WTC11 (cell line): ENCODE data around the gene SRP9. TPM values are rescaled to one million over a fixed set of nuclear protein-coding genes. Genes with fewer than 3 reads are reported as not detected.

Experiments
- ATAC-seq: fragments of 200-7000 bp; cut with Tn5 transposase; 2 replicates; pipeline ENCODE4 v1.10.0; 2021; ENCODE audit warnings: mild to moderate bottlenecking, moderate library complexity
- CTCF ChIA-PET: fragments of 300-600 bp; sonication (Branson Sonifier 250); formaldehyde crosslinking; loops from one replicate; lab custom pipeline; 2021; ENCODE audit warnings: antibody characterized with exemption; lab: Charles Lee
- POLR2A ChIA-PET: fragments of 350-600 bp; sonication (Branson Sonifier 250); formaldehyde crosslinking; loops from one replicate; lab custom pipeline; 2021; ENCODE audit warnings: antibody characterized with exemption; lab: Charles Lee
- DNase-seq: peaks from one replicate; pipeline ENCODE4 v3.0.0; 2021; ENCODE audit warnings: low spot score
- H3K27ac Mint-ChIP-seq: 2 replicates; pipeline ENCODE4 v1.8.0; 2021; ENCODE audit warnings: mixed read lengths
- H3K27me3 Mint-ChIP-seq: 2 replicates; pipeline ENCODE4 v1.8.0; 2021; ENCODE audit warnings: low read depth, mild to moderate bottlenecking, moderate library complexity, mixed read lengths
- H3K36me3 Mint-ChIP-seq: 2 replicates; pipeline ENCODE4 v1.8.0; 2021; ENCODE audit warnings: mixed read lengths
- H3K4me1 Mint-ChIP-seq: 2 replicates; pipeline ENCODE4 v1.8.0; 2022; ENCODE audit warnings: mixed read lengths
- H3K4me3 Mint-ChIP-seq: 2 replicates; pipeline ENCODE4 v1.8.0; 2021; ENCODE audit warnings: mild to moderate bottlenecking, moderate library complexity, mixed read lengths
- H3K9me3 Mint-ChIP-seq: 2 replicates; pipeline ENCODE4 v1.8.0; 2021; ENCODE audit warnings: mixed read lengths
- ATF2 ChIP-seq: sonication (generic); formaldehyde crosslinking; IDR thresholded peaks from 2 replicates; pipeline ENCODE4 v1.8.1; 2022; ENCODE audit warnings: low read depth, missing genetic modification reagents, borderline replicate concordance
- CBFB ChIP-seq: sonication (generic); formaldehyde crosslinking; IDR thresholded peaks from 2 replicates; pipeline ENCODE4 v1.8.1; 2022; ENCODE audit warnings: mild to moderate bottlenecking, low read depth, missing genetic modification reagents
- CREB1 ChIP-seq: sonication (generic); formaldehyde crosslinking; IDR thresholded peaks from 2 replicates; pipeline ENCODE4 v1.8.0; 2023; ENCODE audit warnings: mild to moderate bottlenecking, missing genetic modification reagents
- ESRRA ChIP-seq: sonication (generic); formaldehyde crosslinking; IDR thresholded peaks from 2 replicates; pipeline ENCODE4 v1.8.1; 2022; ENCODE audit warnings: mild to moderate bottlenecking, missing genetic modification reagents, borderline replicate concordance
- MAX ChIP-seq: sonication (generic); formaldehyde crosslinking; IDR thresholded peaks from 2 replicates; pipeline ENCODE4 v1.8.0; 2022; ENCODE audit warnings: mild to moderate bottlenecking, missing genetic modification reagents
- MXD4 ChIP-seq: fragments of 250-450 bp; sonication (Bioruptor Pico); IDR thresholded peaks from 2 replicates; pipeline ENCODE4 v1.8.0; 2021; ENCODE audit warnings: mild to moderate bottlenecking, moderate library complexity, borderline replicate concordance
- SMAD4 ChIP-seq: sonication (generic); formaldehyde crosslinking; IDR thresholded peaks from 2 replicates; pipeline ENCODE4 v1.8.0; 2022; ENCODE audit warnings: mild to moderate bottlenecking, missing genetic modification reagents
- ZNF671 ChIP-seq: fragments of 250-450 bp; sonication (Bioruptor Pico); IDR thresholded peaks from 2 replicates; pipeline ENCODE4 v1.8.0; 2021; ENCODE audit warnings: mild to moderate bottlenecking
- total RNA-seq: library from RNA; stranded (reverse); gene quantifications from 3 replicates; pipeline ENCODE4 v1.2.3, GENCODE V29; 2021
- TF ChIP-seq, protein P1 (sequence below): fragments of 250-450 bp; sonication (Bioruptor Pico); IDR thresholded peaks from 2 replicates; pipeline ENCODE4 v1.9.0; 2021; ENCODE audit warnings: mild to moderate bottlenecking
- TF ChIP-seq, protein P2 (sequence below): sonication (generic); formaldehyde crosslinking; IDR thresholded peaks from 2 replicates; pipeline ENCODE4 v1.8.0; 2023; ENCODE audit warnings: mild to moderate bottlenecking, missing genetic modification reagents
- TF ChIP-seq, protein P3 (sequence below): sonication (generic); formaldehyde crosslinking; IDR thresholded peaks from 2 replicates; pipeline ENCODE4 v1.8.1; 2022; ENCODE audit warnings: missing genetic modification reagents, borderline replicate concordance
- TF ChIP-seq, protein P4 (sequence below): sonication (generic); formaldehyde crosslinking; IDR thresholded peaks from 2 replicates; pipeline ENCODE4 v1.8.0; 2022; ENCODE audit warnings: mild to moderate bottlenecking, missing genetic modification reagents

SRP9 gene
- total RNA-seq, 1 experiment from 2014 or later: 375 TPM

DNA sequence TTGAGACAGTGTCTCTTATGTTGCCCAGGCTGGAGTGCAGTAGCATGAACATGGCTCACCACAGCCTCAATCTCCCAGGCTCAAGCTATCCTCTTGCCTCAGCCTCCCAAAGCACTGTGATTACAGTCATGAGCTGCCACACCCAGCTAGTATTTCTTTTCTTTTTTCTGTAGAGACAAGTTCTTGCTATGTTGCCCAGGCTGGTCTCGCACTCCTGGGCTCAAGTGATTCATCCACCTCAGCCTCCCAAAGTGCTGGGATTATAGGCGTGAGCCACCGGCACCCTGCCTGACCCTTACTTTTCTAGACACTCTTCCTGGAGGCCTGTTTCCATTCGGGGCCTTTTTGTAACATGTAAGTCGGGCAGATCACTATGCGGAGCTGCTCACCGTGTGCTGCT lies 30.1 kb upstream of the SRP9 start:
- POLR2A ChIA-PET: interaction anchor here (0.6 to 1.6 kb wide), 3 partner anchors 24 to 70 kb away, joined by 3 to 7 read pairs (median 6); no protein-coding TSS in a partner anchor
- TF ChIP-seq, protein P1, sequence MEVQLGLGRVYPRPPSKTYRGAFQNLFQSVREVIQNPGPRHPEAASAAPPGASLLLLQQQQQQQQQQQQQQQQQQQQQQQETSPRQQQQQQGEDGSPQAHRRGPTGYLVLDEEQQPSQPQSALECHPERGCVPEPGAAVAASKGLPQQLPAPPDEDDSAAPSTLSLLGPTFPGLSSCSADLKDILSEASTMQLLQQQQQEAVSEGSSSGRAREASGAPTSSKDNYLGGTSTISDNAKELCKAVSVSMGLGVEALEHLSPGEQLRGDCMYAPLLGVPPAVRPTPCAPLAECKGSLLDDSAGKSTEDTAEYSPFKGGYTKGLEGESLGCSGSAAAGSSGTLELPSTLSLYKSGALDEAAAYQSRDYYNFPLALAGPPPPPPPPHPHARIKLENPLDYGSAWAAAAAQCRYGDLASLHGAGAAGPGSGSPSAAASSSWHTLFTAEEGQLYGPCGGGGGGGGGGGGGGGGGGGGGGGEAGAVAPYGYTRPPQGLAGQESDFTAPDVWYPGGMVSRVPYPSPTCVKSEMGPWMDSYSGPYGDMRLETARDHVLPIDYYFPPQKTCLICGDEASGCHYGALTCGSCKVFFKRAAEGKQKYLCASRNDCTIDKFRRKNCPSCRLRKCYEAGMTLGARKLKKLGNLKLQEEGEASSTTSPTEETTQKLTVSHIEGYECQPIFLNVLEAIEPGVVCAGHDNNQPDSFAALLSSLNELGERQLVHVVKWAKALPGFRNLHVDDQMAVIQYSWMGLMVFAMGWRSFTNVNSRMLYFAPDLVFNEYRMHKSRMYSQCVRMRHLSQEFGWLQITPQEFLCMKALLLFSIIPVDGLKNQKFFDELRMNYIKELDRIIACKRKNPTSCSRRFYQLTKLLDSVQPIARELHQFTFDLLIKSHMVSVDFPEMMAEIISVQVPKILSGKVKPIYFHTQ (CRISPR knock-in tag): no peak
- no peak for TF ChIP-seq CBFB
- TF ChIP-seq ESRRA: no peak
- Mint-ChIP-seq H3K4me1 (peaks cover 35% of the 10 kb centered on the region), H3K9me3 (no peaks in the 10 kb centered on the region), H3K27ac (0 out of 2 replicates have a peak overlapping the region, but pooled peaks have one; percentile 27), H3K4me3 (no peak overlapping the region), H3K36me3 (no peaks in the 10 kb centered on the region), H3K27me3 (peaks cover 18% of the 10 kb centered on the region)
- ATAC-seq (no peak), DNase-seq (no peak)
- CTCF ChIA-PET: interaction anchor here (0.6 to 2.8 kb wide), 12 partner anchors 8 to 273 kb away, joined by 3 to 31 read pairs (median 4); partner anchors contain the start of genes ENAH and SRP9

DNA sequence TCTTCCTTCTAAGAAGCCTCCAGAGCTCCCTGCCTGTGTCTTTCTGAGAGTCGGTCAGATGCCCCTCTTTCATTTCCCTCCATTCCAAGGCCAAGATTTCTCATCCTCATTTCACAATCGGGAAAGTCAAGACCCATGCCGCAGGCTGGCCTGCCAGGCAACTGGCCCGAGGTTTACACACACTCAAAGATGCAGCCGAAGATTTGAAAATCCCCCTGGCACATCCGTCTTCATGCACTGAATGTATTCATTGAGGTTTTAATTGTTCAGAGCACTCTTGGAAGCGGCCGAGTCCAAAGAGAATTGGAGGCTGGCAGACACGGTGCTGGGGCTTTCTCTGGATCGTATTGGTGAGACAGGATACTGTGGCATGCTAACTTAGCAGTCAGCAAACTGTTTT lies 29.1 kb upstream of the SRP9 start:
- Mint-ChIP-seq H3K4me1 (peaks cover 35% of the 10 kb centered on the region), H3K27me3 (peaks cover 14% of the 10 kb centered on the region), H3K4me3 (no peak overlapping the region), H3K9me3 (no peaks in the 10 kb centered on the region), H3K27ac (no peak overlapping the region), H3K36me3 (no peaks in the 10 kb centered on the region)
- no peak for TF ChIP-seq SMAD4
- TF ChIP-seq, protein P2, sequence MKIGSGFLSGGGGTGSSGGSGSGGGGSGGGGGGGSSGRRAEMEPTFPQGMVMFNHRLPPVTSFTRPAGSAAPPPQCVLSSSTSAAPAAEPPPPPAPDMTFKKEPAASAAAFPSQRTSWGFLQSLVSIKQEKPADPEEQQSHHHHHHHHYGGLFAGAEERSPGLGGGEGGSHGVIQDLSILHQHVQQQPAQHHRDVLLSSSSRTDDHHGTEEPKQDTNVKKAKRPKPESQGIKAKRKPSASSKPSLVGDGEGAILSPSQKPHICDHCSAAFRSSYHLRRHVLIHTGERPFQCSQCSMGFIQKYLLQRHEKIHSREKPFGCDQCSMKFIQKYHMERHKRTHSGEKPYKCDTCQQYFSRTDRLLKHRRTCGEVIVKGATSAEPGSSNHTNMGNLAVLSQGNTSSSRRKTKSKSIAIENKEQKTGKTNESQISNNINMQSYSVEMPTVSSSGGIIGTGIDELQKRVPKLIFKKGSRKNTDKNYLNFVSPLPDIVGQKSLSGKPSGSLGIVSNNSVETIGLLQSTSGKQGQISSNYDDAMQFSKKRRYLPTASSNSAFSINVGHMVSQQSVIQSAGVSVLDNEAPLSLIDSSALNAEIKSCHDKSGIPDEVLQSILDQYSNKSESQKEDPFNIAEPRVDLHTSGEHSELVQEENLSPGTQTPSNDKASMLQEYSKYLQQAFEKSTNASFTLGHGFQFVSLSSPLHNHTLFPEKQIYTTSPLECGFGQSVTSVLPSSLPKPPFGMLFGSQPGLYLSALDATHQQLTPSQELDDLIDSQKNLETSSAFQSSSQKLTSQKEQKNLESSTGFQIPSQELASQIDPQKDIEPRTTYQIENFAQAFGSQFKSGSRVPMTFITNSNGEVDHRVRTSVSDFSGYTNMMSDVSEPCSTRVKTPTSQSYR: no peak
- TF ChIP-seq, protein P3, sequence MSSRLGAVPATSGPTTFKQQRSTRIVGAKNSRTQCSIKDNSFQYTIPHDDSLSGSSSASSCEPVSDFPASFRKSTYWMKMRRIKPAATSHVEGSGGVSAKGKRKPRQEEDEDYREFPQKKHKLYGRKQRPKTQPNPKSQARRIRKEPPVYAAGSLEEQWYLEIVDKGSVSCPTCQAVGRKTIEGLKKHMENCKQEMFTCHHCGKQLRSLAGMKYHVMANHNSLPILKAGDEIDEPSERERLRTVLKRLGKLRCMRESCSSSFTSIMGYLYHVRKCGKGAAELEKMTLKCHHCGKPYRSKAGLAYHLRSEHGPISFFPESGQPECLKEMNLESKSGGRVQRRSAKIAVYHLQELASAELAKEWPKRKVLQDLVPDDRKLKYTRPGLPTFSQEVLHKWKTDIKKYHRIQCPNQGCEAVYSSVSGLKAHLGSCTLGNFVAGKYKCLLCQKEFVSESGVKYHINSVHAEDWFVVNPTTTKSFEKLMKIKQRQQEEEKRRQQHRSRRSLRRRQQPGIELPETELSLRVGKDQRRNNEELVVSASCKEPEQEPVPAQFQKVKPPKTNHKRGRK (CRISPR knock-in tag): no peak
- no peak for TF ChIP-seq MAX
- no peak for TF ChIP-seq CREB1
- TF ChIP-seq MXD4 (CRISPR knock-in tag): no peak
- TF ChIP-seq ZNF671: no peak
- TF ChIP-seq ATF2 (CRISPR knock-in tag): no peak
- TF ChIP-seq, protein P4, sequence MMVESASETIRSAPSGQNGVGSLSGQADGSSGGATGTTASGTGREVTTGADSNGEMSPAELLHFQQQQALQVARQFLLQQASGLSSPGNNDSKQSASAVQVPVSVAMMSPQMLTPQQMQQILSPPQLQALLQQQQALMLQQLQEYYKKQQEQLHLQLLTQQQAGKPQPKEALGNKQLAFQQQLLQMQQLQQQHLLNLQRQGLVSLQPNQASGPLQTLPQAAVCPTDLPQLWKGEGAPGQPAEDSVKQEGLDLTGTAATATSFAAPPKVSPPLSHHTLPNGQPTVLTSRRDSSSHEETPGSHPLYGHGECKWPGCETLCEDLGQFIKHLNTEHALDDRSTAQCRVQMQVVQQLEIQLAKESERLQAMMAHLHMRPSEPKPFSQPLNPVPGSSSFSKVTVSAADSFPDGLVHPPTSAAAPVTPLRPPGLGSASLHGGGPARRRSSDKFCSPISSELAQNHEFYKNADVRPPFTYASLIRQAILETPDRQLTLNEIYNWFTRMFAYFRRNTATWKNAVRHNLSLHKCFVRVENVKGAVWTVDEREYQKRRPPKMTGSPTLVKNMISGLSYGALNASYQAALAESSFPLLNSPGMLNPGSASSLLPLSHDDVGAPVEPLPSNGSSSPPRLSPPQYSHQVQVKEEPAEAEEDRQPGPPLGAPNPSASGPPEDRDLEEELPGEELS (CRISPR knock-in tag): no peak
- ChIA-PET CTCF (interaction anchor here (2.8 kb wide), 1 partner anchor 273 kb away, joined by 13 read pairs; no protein-coding TSS in a partner anchor), POLR2A (no interaction called here)
- ATAC-seq (no peak), DNase-seq (no peak)
